Measurements from ENCODE around the gene DHX8.

Gene DHX8

GRCh38 chr17:43562679-43563599, 79.2 kb downstream of the DHX8 start:
- no peak overlapping the region for H3K4me3 ChIP-seq (replicated peaks in 1 of 2; ENCODE audit: low read depth in 2 of 2, low read length in 2 of 2)
- TF ChIP-seq CTCF (IDR thresholded peaks at IDR 0.05; ENCODE audit: low read depth, low read length): no peak
- DNase-seq (ENCODE audit: low read depth in 2 of 2): no peak

GRCh38 chr17:43563600-43564594, 80.1 kb downstream of the DHX8 start:
- DNase-seq (ENCODE audit: low read depth in 2 of 2): no peak
- TF ChIP-seq CTCF (IDR thresholded peaks at IDR 0.05; ENCODE audit: low read depth, low read length): no peak
- no peak overlapping the region for H3K4me3 ChIP-seq (replicated peaks in 1 of 2; ENCODE audit: low read depth in 2 of 2, low read length in 2 of 2)

- H3K4me3 ChIP-seq (replicated peaks in 1 of 2; ENCODE audit: low read depth in 2 of 2, low read length in 2 of 2): no peak overlapping the region
- DNase-seq (ENCODE audit: low read depth in 2 of 2): no peak
- TF ChIP-seq CTCF (IDR thresholded peaks at IDR 0.05; ENCODE audit: low read depth, low read length): no peak
Measured at GRCh38 chr17:43568506-43569082, 84.8 kb downstream of the DHX8 start.

- DNase-seq (ENCODE audit: low read depth in 2 of 2): peak in 1 of 2 donors; percentile 76
- H3K4me3 ChIP-seq (replicated peaks in 1 of 2; ENCODE audit: low read depth in 2 of 2, low read length in 2 of 2): no peak overlapping the region
- TF ChIP-seq CTCF (IDR thresholded peaks at IDR 0.05; ENCODE audit: low read depth, low read length): no peak
Measured at GRCh38 chr17:43570518-43570928, 86.7 kb downstream of the DHX8 start.

GRCh38 chr17:43572368-43572980, 88.7 kb downstream of the DHX8 start:
- TF ChIP-seq CTCF (IDR thresholded peaks at IDR 0.05; ENCODE audit: low read depth, low read length): no peak
- no peak overlapping the region for H3K4me3 ChIP-seq (replicated peaks in 1 of 2; ENCODE audit: low read depth in 2 of 2, low read length in 2 of 2)
- DNase-seq (ENCODE audit: low read depth in 2 of 2): no peak

All from cardiac fibroblast (primary cell).